GM23338 (cell line): ENCODE data around the gene TTYH1.

ENCODE experiments used
- CREB1 ChIP-seq: fragments of 250-450 bp; sonication (Bioruptor Pico); IDR thresholded peaks from 2 replicates; pipeline ENCODE4 v1.5.0; 2020; ENCODE audit warnings: low read depth, mild to moderate bottlenecking, moderate library complexity
- EZH2 ChIP-seq: fragments of 200-600 bp; sonication (generic); IDR thresholded peaks from one replicate; pipeline ENCODE4 v1.8.0; 2017; ENCODE audit warnings: antibody characterized with exemption, mild to moderate bottlenecking, low read depth; ENCODE audit not compliant: unreplicated experiment
- EZH2phosphoT487 ChIP-seq: fragments of 200-600 bp; sonication (generic); IDR thresholded peaks from one replicate; pipeline ENCODE4 v1.8.1; 2018; ENCODE audit warnings: antibody characterized with exemption; ENCODE audit not compliant: unreplicated experiment
- POLR2AphosphoS5 ChIP-seq: IDR thresholded peaks from 2 replicates; pipeline ENCODE4 v1.6.1; 2016; ENCODE audit warnings: antibody characterized with exemption, low read depth
- STAT1 ChIP-seq: IDR thresholded peaks from one replicate; pipeline ENCODE4 v1.6.1; 2016; ENCODE audit warnings: antibody characterized with exemption; ENCODE audit not compliant: unreplicated experiment
- ZNF331 ChIP-seq: fragments of 250-450 bp; sonication (Bioruptor Pico); IDR thresholded peaks from 2 replicates; pipeline ENCODE4 v1.5.0; 2020; ENCODE audit warnings: low read depth, mild to moderate bottlenecking, moderate library complexity
- TF ChIP-seq, protein P1 (sequence below), 2 experiments: fragments of 200-600 bp in 1 of 2; sonication (generic) in 1 of 2; conservative IDR thresholded peaks; 2 replicates each; pipeline versions ENCODE4 v1.5.1 to v1.6.1; 2016 to 2017; ENCODE audit warnings: antibody characterized with exemption in 2 of 2, low read depth in 2 of 2, mild to moderate bottlenecking in 2 of 2, moderate library complexity in 1 of 2
- TF ChIP-seq, protein P2 (sequence below): IDR thresholded peaks from one replicate; pipeline ENCODE4 v1.6.1; 2018; ENCODE audit warnings: antibody characterized with exemption; ENCODE audit not compliant: unreplicated experiment

DNA sequence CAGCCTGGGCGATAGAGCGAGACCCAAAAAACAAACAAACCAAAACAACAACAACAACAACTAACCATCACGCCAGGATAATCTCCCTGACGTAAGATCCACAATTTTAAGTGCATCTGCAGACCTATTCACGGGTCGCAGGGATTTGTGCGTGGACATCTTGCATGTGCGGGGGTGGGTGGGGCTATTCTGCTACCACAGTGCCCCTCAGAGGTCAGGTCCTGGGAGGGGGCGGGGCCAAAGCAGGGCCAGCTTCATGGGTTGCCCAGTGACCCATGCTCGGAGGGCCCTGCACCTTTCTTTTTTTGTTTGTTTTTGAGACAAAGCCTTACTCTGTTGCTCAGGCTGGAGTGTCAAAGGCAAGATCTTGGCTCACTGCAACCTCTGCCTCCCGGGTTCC is 60.4 kb downstream of the TTYH1 start:
- TF ChIP-seq, protein P1, sequence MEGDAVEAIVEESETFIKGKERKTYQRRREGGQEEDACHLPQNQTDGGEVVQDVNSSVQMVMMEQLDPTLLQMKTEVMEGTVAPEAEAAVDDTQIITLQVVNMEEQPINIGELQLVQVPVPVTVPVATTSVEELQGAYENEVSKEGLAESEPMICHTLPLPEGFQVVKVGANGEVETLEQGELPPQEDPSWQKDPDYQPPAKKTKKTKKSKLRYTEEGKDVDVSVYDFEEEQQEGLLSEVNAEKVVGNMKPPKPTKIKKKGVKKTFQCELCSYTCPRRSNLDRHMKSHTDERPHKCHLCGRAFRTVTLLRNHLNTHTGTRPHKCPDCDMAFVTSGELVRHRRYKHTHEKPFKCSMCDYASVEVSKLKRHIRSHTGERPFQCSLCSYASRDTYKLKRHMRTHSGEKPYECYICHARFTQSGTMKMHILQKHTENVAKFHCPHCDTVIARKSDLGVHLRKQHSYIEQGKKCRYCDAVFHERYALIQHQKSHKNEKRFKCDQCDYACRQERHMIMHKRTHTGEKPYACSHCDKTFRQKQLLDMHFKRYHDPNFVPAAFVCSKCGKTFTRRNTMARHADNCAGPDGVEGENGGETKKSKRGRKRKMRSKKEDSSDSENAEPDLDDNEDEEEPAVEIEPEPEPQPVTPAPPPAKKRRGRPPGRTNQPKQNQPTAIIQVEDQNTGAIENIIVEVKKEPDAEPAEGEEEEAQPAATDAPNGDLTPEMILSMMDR (conservative IDR thresholded peaks at IDR 0.05; ENCODE audit: low read depth in 2 of 2), result no peak
- TF ChIP-seq EZH2phosphoT487 (no peak), POLR2AphosphoS5 (no peak), STAT1 (no peak), EZH2 (no peak), CREB1 (CRISPR knock-in tag) (no peak), ZNF331 (CRISPR knock-in tag) (no peak)
- TF ChIP-seq, protein P2, sequence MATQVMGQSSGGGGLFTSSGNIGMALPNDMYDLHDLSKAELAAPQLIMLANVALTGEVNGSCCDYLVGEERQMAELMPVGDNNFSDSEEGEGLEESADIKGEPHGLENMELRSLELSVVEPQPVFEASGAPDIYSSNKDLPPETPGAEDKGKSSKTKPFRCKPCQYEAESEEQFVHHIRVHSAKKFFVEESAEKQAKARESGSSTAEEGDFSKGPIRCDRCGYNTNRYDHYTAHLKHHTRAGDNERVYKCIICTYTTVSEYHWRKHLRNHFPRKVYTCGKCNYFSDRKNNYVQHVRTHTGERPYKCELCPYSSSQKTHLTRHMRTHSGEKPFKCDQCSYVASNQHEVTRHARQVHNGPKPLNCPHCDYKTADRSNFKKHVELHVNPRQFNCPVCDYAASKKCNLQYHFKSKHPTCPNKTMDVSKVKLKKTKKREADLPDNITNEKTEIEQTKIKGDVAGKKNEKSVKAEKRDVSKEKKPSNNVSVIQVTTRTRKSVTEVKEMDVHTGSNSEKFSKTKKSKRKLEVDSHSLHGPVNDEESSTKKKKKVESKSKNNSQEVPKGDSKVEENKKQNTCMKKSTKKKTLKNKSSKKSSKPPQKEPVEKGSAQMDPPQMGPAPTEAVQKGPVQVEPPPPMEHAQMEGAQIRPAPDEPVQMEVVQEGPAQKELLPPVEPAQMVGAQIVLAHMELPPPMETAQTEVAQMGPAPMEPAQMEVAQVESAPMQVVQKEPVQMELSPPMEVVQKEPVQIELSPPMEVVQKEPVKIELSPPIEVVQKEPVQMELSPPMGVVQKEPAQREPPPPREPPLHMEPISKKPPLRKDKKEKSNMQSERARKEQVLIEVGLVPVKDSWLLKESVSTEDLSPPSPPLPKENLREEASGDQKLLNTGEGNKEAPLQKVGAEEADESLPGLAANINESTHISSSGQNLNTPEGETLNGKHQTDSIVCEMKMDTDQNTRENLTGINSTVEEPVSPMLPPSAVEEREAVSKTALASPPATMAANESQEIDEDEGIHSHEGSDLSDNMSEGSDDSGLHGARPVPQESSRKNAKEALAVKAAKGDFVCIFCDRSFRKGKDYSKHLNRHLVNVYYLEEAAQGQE, result no peak
